Liver (tissue), 3 donors: Measurements from ENCODE around the gene CDCP2.

Experiments used
- ATF3 ChIP-seq: IDR thresholded peaks from 2 replicates; pipeline ENCODE4 v1.6.1; 2016; ENCODE audit warnings: antibody characterized with exemption
- FOXA1 ChIP-seq: IDR thresholded peaks from 2 replicates; pipeline ENCODE4 v1.6.1; 2016; ENCODE audit warnings: antibody characterized with exemption
- JUND ChIP-seq, 2 donors: IDR thresholded peaks; 2 replicates each; pipeline ENCODE4 v1.6.1; 2016; ENCODE audit warnings: antibody characterized with exemption in 2 of 2
- RAD21 ChIP-seq, 2 donors: IDR thresholded peaks; 2 replicates each; pipeline ENCODE4 v1.6.1; 2016; ENCODE audit warnings: antibody characterized with exemption in 2 of 2, mild to moderate bottlenecking in 2 of 2
- REST ChIP-seq: IDR thresholded peaks from 2 replicates; pipeline ENCODE4 v1.6.1; 2016; ENCODE audit warnings: antibody characterized with exemption, mild to moderate bottlenecking
- RXRA ChIP-seq, 2 donors: IDR thresholded peaks; 2 replicates each; pipeline ENCODE4 v1.6.1; 2017 to 2018; ENCODE audit warnings: antibody characterized with exemption in 2 of 2, mild to moderate bottlenecking in 1 of 2
- SP1 ChIP-seq: IDR thresholded peaks from 2 replicates; pipeline ENCODE4 v1.6.1; 2018; ENCODE audit warnings: antibody characterized with exemption, mild to moderate bottlenecking
- YY1 ChIP-seq: IDR thresholded peaks from 2 replicates; pipeline ENCODE4 v1.6.1; 2016; ENCODE audit warnings: antibody characterized with exemption, mild to moderate bottlenecking
- TF ChIP-seq, protein P1 (sequence below): fragments of 150-350 bp; IDR thresholded peaks from 2 replicates; pipeline ENCODE4 v1.5.1; 2017; ENCODE audit warnings: improper control_type of control experiment, low read depth, low read length; ENCODE audit not compliant: missing input control
- donor health status: healthy.
- donor health status: healthy.

GRCh38 chr1:54111624-54112023 is 41.2 kb downstream of the CDCP2 start:
- TF ChIP-seq, protein P1, sequence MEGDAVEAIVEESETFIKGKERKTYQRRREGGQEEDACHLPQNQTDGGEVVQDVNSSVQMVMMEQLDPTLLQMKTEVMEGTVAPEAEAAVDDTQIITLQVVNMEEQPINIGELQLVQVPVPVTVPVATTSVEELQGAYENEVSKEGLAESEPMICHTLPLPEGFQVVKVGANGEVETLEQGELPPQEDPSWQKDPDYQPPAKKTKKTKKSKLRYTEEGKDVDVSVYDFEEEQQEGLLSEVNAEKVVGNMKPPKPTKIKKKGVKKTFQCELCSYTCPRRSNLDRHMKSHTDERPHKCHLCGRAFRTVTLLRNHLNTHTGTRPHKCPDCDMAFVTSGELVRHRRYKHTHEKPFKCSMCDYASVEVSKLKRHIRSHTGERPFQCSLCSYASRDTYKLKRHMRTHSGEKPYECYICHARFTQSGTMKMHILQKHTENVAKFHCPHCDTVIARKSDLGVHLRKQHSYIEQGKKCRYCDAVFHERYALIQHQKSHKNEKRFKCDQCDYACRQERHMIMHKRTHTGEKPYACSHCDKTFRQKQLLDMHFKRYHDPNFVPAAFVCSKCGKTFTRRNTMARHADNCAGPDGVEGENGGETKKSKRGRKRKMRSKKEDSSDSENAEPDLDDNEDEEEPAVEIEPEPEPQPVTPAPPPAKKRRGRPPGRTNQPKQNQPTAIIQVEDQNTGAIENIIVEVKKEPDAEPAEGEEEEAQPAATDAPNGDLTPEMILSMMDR, result no peak
- TF ChIP-seq SP1 (no peak), ATF3 (no peak), RXRA (IDR thresholded peaks at IDR 0.05) (no peak), REST (no peak), FOXA1 (no peak), JUND (IDR thresholded peaks at IDR 0.05) (no peak), YY1 (no peak), RAD21 (IDR thresholded peaks at IDR 0.05) (no peak)
